Ishikawa (cell line): ENCODE measurements around the gene RIMBP2.

Experiments
- CEBPB ChIP-seq: IDR thresholded peaks from 2 replicates; pipeline ENCODE4 v1.6.1; 2012
- CREB1 ChIP-seq: IDR thresholded peaks from 2 replicates; pipeline ENCODE4 v1.6.1; 2012; ENCODE audit warnings: low read depth
- EGR1 ChIP-seq: IDR thresholded peaks from 2 replicates; pipeline ENCODE4 v1.6.1; 2012
- EP300 ChIP-seq: IDR thresholded peaks from 2 replicates; pipeline ENCODE4 v1.6.1; 2012; ENCODE audit warnings: borderline replicate concordance
- FOXM1 ChIP-seq: IDR thresholded peaks from 2 replicates; pipeline ENCODE4 v1.6.1; 2012; ENCODE audit warnings: low read depth, borderline replicate concordance
- RAD21 ChIP-seq: IDR thresholded peaks from 2 replicates; pipeline ENCODE4 v1.6.1; 2012; ENCODE audit warnings: low read depth
- TCF12 ChIP-seq: IDR thresholded peaks from 2 replicates; pipeline ENCODE4 v1.6.1; 2012; ENCODE audit warnings: low read depth
- TEAD4 ChIP-seq: IDR thresholded peaks from 2 replicates; pipeline ENCODE4 v1.6.1; 2012
- YY1 ChIP-seq: IDR thresholded peaks from 2 replicates; pipeline ENCODE4 v1.6.1; 2012; ENCODE audit warnings: low read depth
- TF ChIP-seq, protein P1 (sequence below): IDR thresholded peaks from 2 replicates; pipeline ENCODE4 v1.6.1; 2012

DNA sequence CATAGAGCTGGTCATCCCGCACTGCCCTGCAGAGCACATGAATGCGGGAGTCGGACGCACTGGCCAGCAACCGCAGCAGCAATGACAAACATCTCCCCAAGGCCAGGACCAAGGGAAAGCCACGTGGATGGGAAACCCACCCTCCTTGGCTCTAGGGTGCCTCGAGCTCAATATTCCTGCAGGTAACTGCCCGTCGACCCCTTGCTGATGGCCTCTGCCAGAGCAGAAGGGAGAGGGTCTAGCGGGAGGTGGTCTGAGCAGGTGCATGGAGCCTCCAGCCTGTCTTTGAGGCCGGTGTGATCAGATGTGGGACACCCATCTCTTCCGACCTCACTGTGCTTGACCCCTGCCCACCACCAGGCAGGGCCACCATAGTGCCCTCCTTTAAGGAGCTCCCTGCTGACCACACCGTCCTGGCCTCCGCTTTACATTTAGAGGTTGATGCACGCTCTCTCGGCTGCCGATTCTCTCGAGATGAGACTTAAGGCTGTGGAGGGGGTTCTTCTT is 288.7 kb downstream of the RIMBP2 start:
- TF ChIP-seq EGR1 (no peak), YY1 (no peak), FOXM1 (no peak), CREB1 (no peak), CEBPB (no peak), EP300 (no peak), RAD21 (no peak), TCF12 (no peak), TEAD4 (no peak)
- TF ChIP-seq, protein P1, sequence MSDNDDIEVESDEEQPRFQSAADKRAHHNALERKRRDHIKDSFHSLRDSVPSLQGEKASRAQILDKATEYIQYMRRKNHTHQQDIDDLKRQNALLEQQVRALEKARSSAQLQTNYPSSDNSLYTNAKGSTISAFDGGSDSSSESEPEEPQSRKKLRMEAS: no peak
